ENCODE measurements around the gene GUCY1B1. TPM values are rescaled to one million over a fixed set of nuclear protein-coding genes. Genes with fewer than 3 reads are reported as not detected.

GUCY1B1 gene
- total RNA-seq, 1 experiment from 2014 or later: not detected

GRCh38 chr4:155802190-155802959 lies 43.6 kb downstream of the GUCY1B1 start:
- intact Hi-C loops (cut with micrococcal nuclease; ENCODE audit: unreplicated experiment): no loop called here
- H3K9me3 ChIP-seq: no peaks in the 10 kb centered on the region
- no peak overlapping the region for H3K4me3 ChIP-seq (ENCODE audit: low read depth, low read length)
- DNase-seq: no peak
- no TSS peak for BruUV-seq (replicated peaks)
- no peak for TF ChIP-seq CTCF (IDR thresholded peaks at IDR 0.05; ENCODE audit: insufficient read depth in 1 of 2, low read depth in 1 of 2, low read length in 1 of 2, severe bottlenecking in 1 of 2, unreplicated experiment in 1 of 2)
- POLR2A ChIA-PET: no interaction called here
- H3K4me1 Mint-ChIP-seq (ENCODE audit: low read depth, unreplicated experiment): no peaks in the 10 kb centered on the region
- H3K27me3 Mint-ChIP-seq (ENCODE audit: insufficient read depth, unreplicated experiment): no peaks in the 10 kb centered on the region
- no peaks in the 10 kb centered on the region for H3K27me3 ChIP-seq (replicated peaks; ENCODE audit: control insufficient read depth, insufficient read depth, low read length)
- no peak overlapping the region for H3K27ac Mint-ChIP-seq (ENCODE audit: unreplicated experiment)
- H3K36me3 Mint-ChIP-seq (ENCODE audit: insufficient read depth, unreplicated experiment): no peaks in the 10 kb centered on the region
- no peaks in the 10 kb centered on the region for H3K36me3 ChIP-seq (ENCODE audit: control insufficient read depth, insufficient read depth, low read length)
- no peaks in the 10 kb centered on the region for H3K4me1 ChIP-seq
- CTCF ChIA-PET: interaction anchor here (0.6 kb wide), 1 partner anchor 53 kb away, joined by 3 read pairs; no protein-coding TSS in a partner anchor
- no peak overlapping the region for H3K4me3 Mint-ChIP-seq (ENCODE audit: unreplicated experiment)
- H3K9me3 Mint-ChIP-seq (ENCODE audit: unreplicated experiment): no peaks in the 10 kb centered on the region

- Mint-ChIP-seq H3K36me3 (ENCODE audit: insufficient read depth, unreplicated experiment) (no peaks in the 10 kb centered on the region), H3K9me3 (ENCODE audit: unreplicated experiment) (no peaks in the 10 kb centered on the region), H3K4me3 (ENCODE audit: unreplicated experiment) (no peak overlapping the region), H3K27me3 (ENCODE audit: insufficient read depth, unreplicated experiment) (no peaks in the 10 kb centered on the region), H3K4me1 (ENCODE audit: low read depth, unreplicated experiment) (no peaks in the 10 kb centered on the region), H3K27ac (ENCODE audit: unreplicated experiment) (no peak overlapping the region)
- H3K4me1 ChIP-seq: no peaks in the 10 kb centered on the region
- no peaks in the 10 kb centered on the region for H3K9me3 ChIP-seq
- ChIA-PET CTCF (no interaction called here), POLR2A (no interaction called here)
- intact Hi-C loops (cut with micrococcal nuclease; ENCODE audit: unreplicated experiment): no loop called here
- DNase-seq: no peak
- TF ChIP-seq CTCF (IDR thresholded peaks at IDR 0.05; ENCODE audit: insufficient read depth in 1 of 2, low read depth in 1 of 2, low read length in 1 of 2, severe bottlenecking in 1 of 2, unreplicated experiment in 1 of 2): no peak
- no TSS peak for BruUV-seq (replicated peaks)
- no peak overlapping the region for H3K4me3 ChIP-seq (ENCODE audit: low read depth, low read length)
- H3K36me3 ChIP-seq (ENCODE audit: control insufficient read depth, insufficient read depth, low read length): no peaks in the 10 kb centered on the region
- no peaks in the 10 kb centered on the region for H3K27me3 ChIP-seq (replicated peaks; ENCODE audit: control insufficient read depth, insufficient read depth, low read length)
Measured at GRCh38 chr4:155805016-155805415, 46.2 kb downstream of the GUCY1B1 start.

GRCh38 chr4:155807021-155807420 lies 48.2 kb downstream of the GUCY1B1 start:
- Histone ChIP-seq H3K4me3 (ENCODE audit: low read depth, low read length) (no peak overlapping the region), H3K36me3 (ENCODE audit: control insufficient read depth, insufficient read depth, low read length) (no peaks in the 10 kb centered on the region), H3K4me1 (no peaks in the 10 kb centered on the region), H3K9me3 (no peaks in the 10 kb centered on the region), H3K27me3 (replicated peaks; ENCODE audit: control insufficient read depth, insufficient read depth, low read length) (no peaks in the 10 kb centered on the region)
- CTCF ChIA-PET: no interaction called here
- Mint-ChIP-seq H3K27me3 (ENCODE audit: insufficient read depth, unreplicated experiment) (no peaks in the 10 kb centered on the region), H3K27ac (ENCODE audit: unreplicated experiment) (no peak overlapping the region), H3K4me3 (ENCODE audit: unreplicated experiment) (no peak overlapping the region), H3K9me3 (ENCODE audit: unreplicated experiment) (no peaks in the 10 kb centered on the region), H3K4me1 (ENCODE audit: low read depth, unreplicated experiment) (no peaks in the 10 kb centered on the region), H3K36me3 (ENCODE audit: insufficient read depth, unreplicated experiment) (no peaks in the 10 kb centered on the region)
- no peak for DNase-seq
- intact Hi-C loops (cut with micrococcal nuclease; ENCODE audit: unreplicated experiment): no loop called here
- POLR2A ChIA-PET: no interaction called here
- no peak for TF ChIP-seq CTCF (IDR thresholded peaks at IDR 0.05; ENCODE audit: insufficient read depth in 1 of 2, low read depth in 1 of 2, low read length in 1 of 2, severe bottlenecking in 1 of 2, unreplicated experiment in 1 of 2)
- BruUV-seq (replicated peaks): no TSS peak
